HEK293 (cell line): ENCODE data around the gene RNF31.

ENCODE experiments used
- CTCF ChIA-PET: fragments of 350-600 bp; formaldehyde crosslinking; extraction: SDS; loops from one replicate; lab custom pipeline; 2021; ENCODE audit warnings: antibody characterized with exemption; lab: Yijun Ruan, JAX
- POLR2A ChIA-PET: fragments of 300-600 bp; formaldehyde crosslinking; extraction: SDS; loops from one replicate; lab custom pipeline; 2020; ENCODE audit warnings: antibody characterized with exemption, inconsistent platforms; lab: Yijun Ruan, JAX
- H3K27ac ChIP-seq: fragments of 200-500 bp; sonication (Bioruptor generic); 2 replicates; pipeline ENCODE4 v1.5.1; 2014; ENCODE audit warnings: low read depth, low read length, control low read depth, inconsistent platforms; ENCODE audit errors: extremely low read depth
- H3K36me3 ChIP-seq, 2 experiments: fragments of 200-500 bp in 1 of 2; sonication (Bioruptor generic) in 1 of 2; 1 replicate in 1 of 2; 2 replicates in 1 of 2; pipeline ENCODE4 v1.5.1; 2014 to 2017; ENCODE audit warnings: inconsistent platforms in 2 of 2, low read length in 2 of 2; ENCODE audit not compliant: control insufficient read depth in 2 of 2, insufficient read depth in 1 of 2
- H3K4me1 ChIP-seq: fragments of 200-500 bp; sonication (Bioruptor generic); 2 replicates; pipeline ENCODE4 v1.5.1; 2014; ENCODE audit warnings: mild to moderate bottlenecking, low read length, inconsistent platforms; ENCODE audit not compliant: control insufficient read depth, insufficient read depth
- H3K4me3 ChIP-seq: 2 replicates; pipeline ENCODE4 v1.5.1; 2011; ENCODE audit warnings: low read depth, mild to moderate bottlenecking, control low read depth, low read length, moderate library complexity
- H3K9me3 ChIP-seq: fragments of 200-500 bp; sonication (Bioruptor generic); 2 replicates; pipeline ENCODE4 v1.5.1; 2014; ENCODE audit warnings: low read depth, low read length, inconsistent platforms; ENCODE audit not compliant: control insufficient read depth, insufficient read depth
- HOXC10 ChIP-seq: sonication (generic); formaldehyde crosslinking; IDR thresholded peaks from 2 replicates; pipeline ENCODE4 v1.8.1; 2023; ENCODE audit warnings: mild to moderate bottlenecking, missing genetic modification reagents
- IKZF3 ChIP-seq: fragments of 450-650 bp; IDR thresholded peaks from 2 replicates; pipeline ENCODE4 v1.5.0; 2018; ENCODE audit warnings: missing biosample characterization, mild to moderate bottlenecking, missing genetic modification characterization, moderate library complexity
- WT1 ChIP-seq: fragments of 450-650 bp; formaldehyde crosslinking; IDR thresholded peaks from 2 replicates; pipeline ENCODE4 v1.5.1; 2016; ENCODE audit warnings: missing biosample characterization, missing genetic modification characterization
- YY2 ChIP-seq: fragments of 450-650 bp; formaldehyde crosslinking; IDR thresholded peaks from 2 replicates; pipeline ENCODE4 v1.5.1; 2016; ENCODE audit warnings: missing biosample characterization, missing genetic modification characterization
- ZNF366 ChIP-seq: fragments of 450-650 bp; formaldehyde crosslinking; conservative IDR thresholded peaks from 2 replicates; pipeline ENCODE4 v1.5.1; 2016; ENCODE audit warnings: missing biosample characterization, missing genetic modification characterization
- ZNF473 ChIP-seq: fragments of 450-650 bp; formaldehyde crosslinking; IDR thresholded peaks from 2 replicates; pipeline ENCODE4 v1.5.1; 2017; ENCODE audit warnings: missing biosample characterization, missing genetic modification characterization
- ZNF501 ChIP-seq: fragments of 450-650 bp; formaldehyde crosslinking; IDR thresholded peaks from 2 replicates; pipeline ENCODE4 v1.5.1; 2016; ENCODE audit warnings: missing biosample characterization, missing genetic modification characterization
- ZNF549 ChIP-seq: fragments of 450-650 bp; IDR thresholded peaks from 2 replicates; pipeline ENCODE4 v1.5.1; 2018; ENCODE audit warnings: missing biosample characterization, missing genetic modification characterization, mild to moderate bottlenecking, inconsistent platforms, moderate library complexity
- ZNF600 ChIP-seq: fragments of 450-650 bp; formaldehyde crosslinking; IDR thresholded peaks from 2 replicates; pipeline ENCODE4 v1.5.1; 2016; ENCODE audit warnings: missing biosample characterization, missing genetic modification characterization
- ZNF621 ChIP-seq: fragments of 450-650 bp; formaldehyde crosslinking; IDR thresholded peaks from 2 replicates; pipeline ENCODE4 v1.5.1; 2017; ENCODE audit warnings: missing biosample characterization, missing genetic modification characterization
- ZNF658 ChIP-seq: fragments of 450-650 bp; formaldehyde crosslinking; IDR thresholded peaks from 2 replicates; pipeline ENCODE4; 2016; ENCODE audit warnings: missing biosample characterization, missing genetic modification characterization
- ZNF791 ChIP-seq: fragments of 450-650 bp; formaldehyde crosslinking; IDR thresholded peaks from 2 replicates; pipeline ENCODE4 v1.5.1; 2016; ENCODE audit warnings: missing biosample characterization, missing genetic modification characterization
- TF ChIP-seq, protein P1 (sequence below): fragments of 450-650 bp; formaldehyde crosslinking; IDR thresholded peaks from 2 replicates; pipeline ENCODE4 v1.5.1; 2016; ENCODE audit warnings: missing biosample characterization, missing genetic modification characterization
- TF ChIP-seq, protein P2 (sequence below): sonication (generic); formaldehyde crosslinking; IDR thresholded peaks from 2 replicates; pipeline ENCODE4 v1.8.1; 2022; ENCODE audit warnings: mild to moderate bottlenecking, moderate library complexity, missing genetic modification reagents
- TF ChIP-seq, protein P3 (sequence below): IDR thresholded peaks from 2 replicates; pipeline ENCODE4 v1.6.1; 2011; ENCODE audit warnings: mild to moderate bottlenecking, low read depth, low read length, borderline replicate concordance
- TF ChIP-seq, protein P4 (sequence below): fragments of 450-650 bp; formaldehyde crosslinking; IDR thresholded peaks from 2 replicates; pipeline ENCODE4 v1.5.1; 2016; ENCODE audit warnings: missing biosample characterization, missing genetic modification characterization
- TF ChIP-seq, protein P5 (sequence below): fragments of 450-650 bp; formaldehyde crosslinking; IDR thresholded peaks from 2 replicates; pipeline ENCODE4 v1.5.1; 2016; ENCODE audit warnings: missing biosample characterization, missing genetic modification characterization
- TF ChIP-seq, protein P6 (sequence below): fragments of 450-650 bp; formaldehyde crosslinking; IDR thresholded peaks from 2 replicates; pipeline ENCODE4 v1.5.1; 2017; ENCODE audit warnings: missing biosample characterization, missing genetic modification characterization
- TF ChIP-seq, protein P7 (sequence below): fragments of 450-650 bp; formaldehyde crosslinking; optimal IDR thresholded peaks from 2 replicates; pipeline ENCODE3; 2016; ENCODE audit warnings: missing biosample characterization, mild to moderate bottlenecking, missing genetic modification characterization

The RNF31 gene

DNA sequence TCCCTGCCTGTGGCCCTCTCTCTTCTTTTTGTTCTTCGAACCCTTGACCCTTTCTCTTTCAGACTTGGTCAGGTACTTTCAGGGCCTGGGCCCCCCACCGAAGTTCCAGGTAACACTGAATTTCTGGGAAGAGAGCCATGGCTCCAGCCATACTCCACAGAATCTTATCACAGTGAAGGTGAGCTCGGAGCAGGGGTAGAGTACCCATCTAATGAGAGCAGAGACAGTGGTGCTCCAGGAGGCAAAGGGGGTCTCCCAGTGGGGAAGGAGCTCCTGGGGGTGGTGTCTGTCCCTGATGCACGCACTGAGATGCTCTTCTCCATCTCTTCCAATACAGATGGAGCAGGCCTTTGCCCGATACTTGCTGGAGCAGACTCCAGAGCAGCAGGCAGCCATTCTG, 18.5 kb downstream of the RNF31 start:
- H3K36me3 ChIP-seq, result peaks cover 3 to 50% of the 10 kb centered on the region in 2 experiments
- H3K4me1 ChIP-seq, result peaks cover 5% of the 10 kb centered on the region
- H3K27ac ChIP-seq, result no peak overlapping the region
- POLR2A ChIA-PET, result interaction anchor here (1.6 kb wide), 1 partner anchor 30 kb away, joined by 4 read pairs; the partner anchor contains the start of gene PSME1
- CTCF ChIA-PET, result no interaction called here
- no peak overlapping the region for H3K4me3 ChIP-seq
- TF ChIP-seq ZNF366 (tag by site-specific recombination) (no peak), ZNF791 (no peak), ZNF549 (no peak), ZNF621 (tag by site-specific recombination) (no peak), YY2 (tag by site-specific recombination) (no peak), ZNF473 (tag by site-specific recombination) (no peak), ZNF658 (tag by site-specific recombination) (no peak), HOXC10 (CRISPR knock-in tag) (no peak), ZNF600 (no peak), IKZF3 (tag by site-specific recombination) (no peak), WT1 (tag by site-specific recombination) (no peak), ZNF501 (no peak)
- TF ChIP-seq, protein P1, sequence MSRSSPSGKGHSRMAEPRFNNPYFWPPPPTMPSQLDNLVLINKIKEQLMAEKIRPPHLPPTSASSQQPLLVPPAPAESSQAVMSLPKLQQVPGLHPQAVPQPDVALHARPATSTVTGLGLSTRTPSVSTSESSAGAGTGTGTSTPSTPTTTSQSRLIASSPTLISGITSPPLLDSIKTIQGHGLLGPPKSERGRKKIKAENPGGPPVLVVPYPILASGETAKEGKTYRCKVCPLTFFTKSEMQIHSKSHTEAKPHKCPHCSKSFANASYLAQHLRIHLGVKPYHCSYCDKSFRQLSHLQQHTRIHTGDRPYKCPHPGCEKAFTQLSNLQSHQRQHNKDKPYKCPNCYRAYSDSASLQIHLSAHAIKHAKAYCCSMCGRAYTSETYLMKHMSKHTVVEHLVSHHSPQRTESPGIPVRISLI (tag by site-specific recombination), result no peak
- TF ChIP-seq, protein P2, sequence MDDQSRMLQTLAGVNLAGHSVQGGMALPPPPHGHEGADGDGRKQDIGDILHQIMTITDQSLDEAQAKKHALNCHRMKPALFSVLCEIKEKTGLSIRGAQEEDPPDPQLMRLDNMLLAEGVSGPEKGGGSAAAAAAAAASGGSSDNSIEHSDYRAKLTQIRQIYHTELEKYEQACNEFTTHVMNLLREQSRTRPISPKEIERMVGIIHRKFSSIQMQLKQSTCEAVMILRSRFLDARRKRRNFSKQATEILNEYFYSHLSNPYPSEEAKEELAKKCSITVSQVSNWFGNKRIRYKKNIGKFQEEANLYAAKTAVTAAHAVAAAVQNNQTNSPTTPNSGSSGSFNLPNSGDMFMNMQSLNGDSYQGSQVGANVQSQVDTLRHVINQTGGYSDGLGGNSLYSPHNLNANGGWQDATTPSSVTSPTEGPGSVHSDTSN (CRISPR knock-in tag), result no peak
- TF ChIP-seq, protein P3, sequence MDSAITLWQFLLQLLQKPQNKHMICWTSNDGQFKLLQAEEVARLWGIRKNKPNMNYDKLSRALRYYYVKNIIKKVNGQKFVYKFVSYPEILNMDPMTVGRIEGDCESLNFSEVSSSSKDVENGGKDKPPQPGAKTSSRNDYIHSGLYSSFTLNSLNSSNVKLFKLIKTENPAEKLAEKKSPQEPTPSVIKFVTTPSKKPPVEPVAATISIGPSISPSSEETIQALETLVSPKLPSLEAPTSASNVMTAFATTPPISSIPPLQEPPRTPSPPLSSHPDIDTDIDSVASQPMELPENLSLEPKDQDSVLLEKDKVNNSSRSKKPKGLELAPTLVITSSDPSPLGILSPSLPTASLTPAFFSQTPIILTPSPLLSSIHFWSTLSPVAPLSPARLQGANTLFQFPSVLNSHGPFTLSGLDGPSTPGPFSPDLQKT, result no peak
- TF ChIP-seq, protein P4, sequence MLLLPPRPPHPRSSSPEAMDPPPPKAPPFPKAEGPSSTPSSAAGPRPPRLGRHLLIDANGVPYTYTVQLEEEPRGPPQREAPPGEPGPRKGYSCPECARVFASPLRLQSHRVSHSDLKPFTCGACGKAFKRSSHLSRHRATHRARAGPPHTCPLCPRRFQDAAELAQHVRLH (tag by site-specific recombination), result no peak
- TF ChIP-seq, protein P5, sequence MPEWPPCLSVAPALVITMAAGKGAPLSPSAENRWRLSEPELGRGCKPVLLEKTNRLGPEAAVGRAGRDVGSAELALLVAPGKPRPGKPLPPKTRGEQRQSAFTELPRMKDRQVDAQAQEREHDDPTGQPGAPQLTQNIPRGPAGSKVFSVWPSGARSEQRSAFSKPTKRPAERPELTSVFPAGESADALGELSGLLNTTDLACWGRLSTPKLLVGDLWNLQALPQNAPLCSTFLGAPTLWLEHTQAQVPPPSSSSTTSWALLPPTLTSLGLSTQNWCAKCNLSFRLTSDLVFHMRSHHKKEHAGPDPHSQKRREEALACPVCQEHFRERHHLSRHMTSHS (tag by site-specific recombination), result no peak
- TF ChIP-seq, protein P6, sequence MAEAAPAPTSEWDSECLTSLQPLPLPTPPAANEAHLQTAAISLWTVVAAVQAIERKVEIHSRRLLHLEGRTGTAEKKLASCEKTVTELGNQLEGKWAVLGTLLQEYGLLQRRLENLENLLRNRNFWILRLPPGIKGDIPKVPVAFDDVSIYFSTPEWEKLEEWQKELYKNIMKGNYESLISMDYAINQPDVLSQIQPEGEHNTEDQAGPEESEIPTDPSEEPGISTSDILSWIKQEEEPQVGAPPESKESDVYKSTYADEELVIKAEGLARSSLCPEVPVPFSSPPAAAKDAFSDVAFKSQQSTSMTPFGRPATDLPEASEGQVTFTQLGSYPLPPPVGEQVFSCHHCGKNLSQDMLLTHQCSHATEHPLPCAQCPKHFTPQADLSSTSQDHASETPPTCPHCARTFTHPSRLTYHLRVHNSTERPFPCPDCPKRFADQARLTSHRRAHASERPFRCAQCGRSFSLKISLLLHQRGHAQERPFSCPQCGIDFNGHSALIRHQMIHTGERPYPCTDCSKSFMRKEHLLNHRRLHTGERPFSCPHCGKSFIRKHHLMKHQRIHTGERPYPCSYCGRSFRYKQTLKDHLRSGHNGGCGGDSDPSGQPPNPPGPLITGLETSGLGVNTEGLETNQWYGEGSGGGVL (tag by site-specific recombination), result no peak
- TF ChIP-seq, protein P7, sequence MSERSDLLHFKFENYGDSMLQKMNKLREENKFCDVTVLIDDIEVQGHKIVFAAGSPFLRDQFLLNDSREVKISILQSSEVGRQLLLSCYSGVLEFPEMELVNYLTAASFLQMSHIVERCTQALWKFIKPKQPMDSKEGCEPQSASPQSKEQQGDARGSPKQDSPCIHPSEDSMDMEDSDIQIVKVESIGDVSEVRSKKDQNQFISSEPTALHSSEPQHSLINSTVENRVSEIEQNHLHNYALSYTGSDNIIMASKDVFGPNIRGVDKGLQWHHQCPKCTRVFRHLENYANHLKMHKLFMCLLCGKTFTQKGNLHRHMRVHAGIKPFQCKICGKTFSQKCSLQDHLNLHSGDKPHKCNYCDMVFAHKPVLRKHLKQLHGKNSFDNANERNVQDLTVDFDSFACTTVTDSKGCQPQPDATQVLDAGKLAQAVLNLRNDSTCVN (tag by site-specific recombination), result no peak
- no peaks in the 10 kb centered on the region for H3K9me3 ChIP-seq
